IMR-90 (cell line): ENCODE measurements around the gene GGT6. TPM values are rescaled to one million over a fixed set of nuclear protein-coding genes. Genes with fewer than 3 reads are reported as not detected.

ENCODE experiments used
- ATAC-seq: fragments of 200-7000 bp; cut with Tn5 transposase; 2 replicates; pipeline ENCODE4 v1.9.1; 2020; ENCODE audit warnings: low read depth, mild to moderate bottlenecking, moderate library complexity
- BruUV-seq: library from RNA; stranded (reverse); fragments of 400-500 nt; replicated peaks from 2 replicates; lab custom pipeline; 2021; lab: Mats Ljungman, UMichigan
- CTCF ChIA-PET: fragments of 300-600 bp; formaldehyde crosslinking; extraction: SDS; loops from one replicate; lab custom pipeline; 2021; ENCODE audit warnings: antibody characterized with exemption; lab: Yijun Ruan, JAX
- POLR2A ChIA-PET: fragments of 300-600 bp; sonication (Branson Sonifier 250); formaldehyde crosslinking; loops from one replicate; lab custom pipeline; 2022; ENCODE audit warnings: antibody characterized with exemption; ENCODE audit not compliant: unreplicated experiment; lab: Charles Lee
- DNase-seq: peaks from one replicate; pipeline ENCODE4 v3.0.0; 2013
- H2AFZ ChIP-seq: replicated peaks from 2 replicates; pipeline ENCODE3; 2013; ENCODE audit warnings: low read length, mild to moderate bottlenecking; ENCODE audit not compliant: poor library complexity
- H2AK5ac ChIP-seq: 2 replicates; pipeline ENCODE4 v1.6.1; 2013; ENCODE audit warnings: low read depth, low read length, inconsistent platforms
- H2AK9ac ChIP-seq: replicated peaks from 2 replicates; pipeline ENCODE3; 2013; ENCODE audit warnings: mild to moderate bottlenecking, low read depth, low read length, moderate library complexity; ENCODE audit not compliant: poor library complexity
- H2BK120ac ChIP-seq: 2 replicates; pipeline ENCODE4 v1.6.1; 2013; ENCODE audit warnings: low read depth, low read length, inconsistent platforms
- H2BK15ac ChIP-seq: 3 replicates; pipeline ENCODE4 v1.6.1; 2013; ENCODE audit warnings: low read depth, low read length, inconsistent platforms
- H2BK20ac ChIP-seq: 2 replicates; pipeline ENCODE4 v1.6.1; 2013; ENCODE audit warnings: low read depth, mild to moderate bottlenecking, inconsistent platforms, low read length, moderate library complexity
- H2BK5ac ChIP-seq: 2 replicates; pipeline ENCODE4 v1.6.1; 2013; ENCODE audit warnings: mild to moderate bottlenecking, low read depth, low read length, inconsistent platforms; ENCODE audit not compliant: poor library complexity, severe bottlenecking
- H3K14ac ChIP-seq: replicated peaks from 2 replicates; pipeline ENCODE4 v1.6.1; 2013; ENCODE audit warnings: low read depth, low read length, inconsistent platforms
- H3K18ac ChIP-seq: 2 replicates; pipeline ENCODE4 v1.6.1; 2013; ENCODE audit warnings: low read depth, low read length, control low read depth
- H3K23ac ChIP-seq: 2 replicates; pipeline ENCODE4 v1.6.1; 2013; ENCODE audit warnings: low read depth, low read length, inconsistent platforms
- H3K27ac ChIP-seq: 2 replicates; pipeline ENCODE4 v1.5.1; 2013; ENCODE audit warnings: mild to moderate bottlenecking, control low read depth, low read length; ENCODE audit not compliant: insufficient read depth
- H3K27me3 ChIP-seq: 2 replicates; pipeline ENCODE4 v1.6.1; 2013; ENCODE audit warnings: low read length; ENCODE audit not compliant: control insufficient read depth, insufficient read depth
- H3K36me3 ChIP-seq: 2 replicates; pipeline ENCODE4 v1.6.1; 2013; ENCODE audit warnings: low read length, mixed read lengths; ENCODE audit not compliant: control insufficient read depth, insufficient read depth
- H3K4ac ChIP-seq: 2 replicates; pipeline ENCODE4 v1.6.1; 2013; ENCODE audit warnings: low read depth, low read length, inconsistent platforms
- H3K4me1 ChIP-seq: 2 replicates; pipeline ENCODE4 v1.6.1; 2013; ENCODE audit warnings: low read length, mixed read lengths; ENCODE audit not compliant: control insufficient read depth, insufficient read depth
- H3K4me2 ChIP-seq: 2 replicates; pipeline ENCODE4 v1.6.1; 2013; ENCODE audit warnings: low read depth, mild to moderate bottlenecking, control low read depth, low read length, moderate library complexity
- H3K4me3 ChIP-seq: 2 replicates; pipeline ENCODE4 v1.5.1; 2013; ENCODE audit warnings: low read depth, mild to moderate bottlenecking, control low read depth, low read length, moderate library complexity; ENCODE audit not compliant: insufficient read depth
- H3K56ac ChIP-seq: 2 replicates; pipeline ENCODE4 v1.6.1; 2013; ENCODE audit warnings: low read length, inconsistent platforms; ENCODE audit not compliant: insufficient read depth; ENCODE audit errors: extremely low read depth
- H3K79me1 ChIP-seq, 2 experiments: 2 replicates each; pipeline ENCODE4 v1.6.1; 2013; ENCODE audit warnings: low read length in 2 of 2, inconsistent platforms in 1 of 2, low read depth in 1 of 2
- H3K9ac ChIP-seq: 2 replicates; pipeline ENCODE4 v1.6.1; 2013; ENCODE audit warnings: low read depth, low read length, control low read depth
- H3K9me1 ChIP-seq: 2 replicates; pipeline ENCODE4 v1.6.1; 2013; ENCODE audit warnings: low read length, inconsistent platforms; ENCODE audit not compliant: insufficient read depth
- H3K9me3 ChIP-seq: 2 replicates; pipeline ENCODE4 v1.6.1; 2013; ENCODE audit warnings: low read length; ENCODE audit not compliant: control insufficient read depth, insufficient read depth
- H4K20me1 ChIP-seq: 2 replicates; pipeline ENCODE4 v1.6.1; 2013; ENCODE audit warnings: low read length, inconsistent platforms; ENCODE audit not compliant: insufficient read depth
- H4K5ac ChIP-seq: 2 replicates; pipeline ENCODE4 v1.6.1; 2013; ENCODE audit warnings: mild to moderate bottlenecking, low read depth, low read length, control low read depth
- H4K8ac ChIP-seq, 2 experiments: 2 replicates each; pipeline ENCODE4 v1.6.1; 2013; ENCODE audit warnings: low read depth in 2 of 2, low read length in 2 of 2, control low read depth in 1 of 2, inconsistent platforms in 1 of 2
- H4K91ac ChIP-seq: 2 replicates; pipeline ENCODE4 v1.6.1; 2013; ENCODE audit warnings: low read depth, low read length, inconsistent platforms; ENCODE audit not compliant: insufficient read depth
- CEBPB ChIP-seq: IDR thresholded peaks from 2 replicates; pipeline ENCODE4 v1.6.1; 2012; ENCODE audit warnings: low read depth, low read length, improper control_type of control experiment
- MAFK ChIP-seq: IDR thresholded peaks from 2 replicates; pipeline ENCODE4 v1.6.1; 2012; ENCODE audit warnings: low read depth, low read length, improper control_type of control experiment
- MAZ ChIP-seq: IDR thresholded peaks from 2 replicates; pipeline ENCODE4 v1.6.1; 2012; ENCODE audit warnings: low read depth, mild to moderate bottlenecking, low read length, improper control_type of control experiment, moderate library complexity, borderline replicate concordance
- POLR2A ChIP-seq: IDR thresholded peaks from 2 replicates; pipeline ENCODE4 v1.6.1; 2012; ENCODE audit warnings: mild to moderate bottlenecking, low read depth, low read length
- WGBS, 2 experiments: methylation state at CpG; one replicate each; pipeline versions ENCODE4 v1.1.5 to v1.1.7; 2013; ENCODE audit warnings: missing lambda C conversion rate in 2 of 2; ENCODE audit not compliant: insufficient read length in 1 of 2; ENCODE audit errors: extremely low coverage in 2 of 2; 5-methylcytosine and 5-hydroxymethylcytosine counted together
- dilution Hi-C: fragments of 300-500 bp; cut with HindIII; formaldehyde crosslinking; loops from one replicate; pipeline ENCODE4 v1.14.3; 2018; ENCODE audit warnings: low sequenced_read_pairs; ENCODE audit not compliant: unreplicated experiment
- in situ Hi-C: fragments of 300-500 bp; cut with MboI; formaldehyde crosslinking; loops from 3 replicates; pipeline ENCODE4 v1.14.3; 2019; ENCODE audit warnings: low sequenced_read_pairs, inconsistent platforms, mixed read lengths
- intact Hi-C: fragments of 100-400 bp; cut with micrococcal nuclease; formaldehyde crosslinking; loops from 2 replicates; pipeline ENCODE4 v1.10.0; 2022
- polyA plus RNA-seq, 3 experiments: library from polyadenylated mRNA; depleted of rRNA; stranded (reverse); fragments of >200 nt; gene quantifications; 2 replicates each; pipeline ENCODE4 v1.2.3, GENCODE V29; 2012; ENCODE audit warnings: low replicate concordance in 1 of 3
- total RNA-seq: library from RNA; depleted of rRNA; stranded (reverse); fragments of >200 nt; gene quantifications from 2 replicates; pipeline ENCODE4 v1.2.3, GENCODE V29; 2012
- TF ChIP-seq, protein P1 (sequence below): conservative IDR thresholded peaks from 2 replicates; pipeline ENCODE4 v1.5.1; 2012; ENCODE audit warnings: mild to moderate bottlenecking, low read depth, low read length, improper control_type of control experiment

GGT6 gene
- total and polyA plus RNA-seq, 2 of the 4 experiments (the other 2 are of a cell fraction) = not detected

DNA sequence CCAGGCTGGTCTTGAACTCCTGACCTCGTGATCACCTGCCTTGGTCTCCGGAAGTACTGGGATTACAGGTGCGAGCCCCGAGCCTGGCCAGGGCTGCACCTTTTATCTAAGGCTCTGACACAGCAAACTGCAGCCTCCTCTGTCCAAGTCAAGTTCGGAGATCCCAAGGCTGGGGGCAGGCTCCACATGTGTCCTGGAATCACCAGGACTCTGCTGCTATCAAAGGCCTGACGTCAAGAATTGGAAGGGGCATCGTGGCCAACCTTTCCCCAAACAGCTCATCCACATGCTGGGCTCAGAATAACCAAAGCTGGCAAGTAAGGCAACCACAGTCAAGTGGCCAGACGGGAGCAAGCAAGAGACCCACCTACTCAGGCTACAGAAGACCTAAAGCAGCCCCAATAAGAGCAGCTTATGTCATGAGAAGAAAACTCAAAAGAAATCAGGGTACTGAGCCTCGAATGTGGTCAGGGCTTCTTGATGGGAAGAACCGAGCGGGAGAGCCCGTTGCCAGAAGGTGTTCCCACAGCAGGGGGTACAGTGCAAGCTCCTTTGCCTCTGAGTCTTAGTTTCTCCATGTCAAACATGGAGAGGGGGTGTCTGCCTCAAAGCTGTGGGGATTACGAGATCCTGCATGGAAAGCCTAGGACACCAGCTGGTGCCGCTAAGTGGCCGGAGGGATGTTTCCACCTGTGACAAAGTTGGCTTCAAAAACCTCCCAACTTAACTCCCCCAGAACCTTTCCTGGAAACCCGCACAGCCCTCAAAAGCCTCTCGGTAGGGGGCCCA is 13.1 kb downstream of the GGT6 start:
- no peak overlapping the region for H3K56ac ChIP-seq
- no peak overlapping the region for H3K4me3 ChIP-seq
- H3K9me3 ChIP-seq = no peaks in the 10 kb centered on the region
- dilution Hi-C loops = no loop called here
- peaks cover 80% of the 10 kb centered on the region for H3K36me3 ChIP-seq
- H3K23ac ChIP-seq = no peak overlapping the region
- peaks cover 3% of the 10 kb centered on the region; the same call in 1 of the 2 replicates for H3K9me1 ChIP-seq
- no peak overlapping the region for H3K18ac ChIP-seq
- H3K4me1 ChIP-seq = peaks cover 2% of the 10 kb centered on the region; the same call in 1 of the 2 replicates
- H2BK15ac ChIP-seq = no peak overlapping the region
- H2AK5ac ChIP-seq = no peak overlapping the region
- H3K4ac ChIP-seq = no peak overlapping the region
- H3K27ac ChIP-seq = no peak overlapping the region
- H4K5ac ChIP-seq = no peak overlapping the region
- peaks cover 3% of the 10 kb centered on the region; the same call in 1 of the 2 replicates for H4K20me1 ChIP-seq
- peaks cover 0 to 12% of the 10 kb centered on the region in 2 experiments; a peak in 2 of 4 replicates for H3K79me1 ChIP-seq
- H2BK120ac ChIP-seq = no peak overlapping the region
- ChIA-PET POLR2A (no interaction called here), CTCF (interaction anchor here (0.6 kb wide), 1 partner anchor 124 kb away, joined by 4 read pairs; no protein-coding TSS in a partner anchor)
- no peak overlapping the region for H2AK9ac ChIP-seq
- WGBS, 2 experiments = no CpG with 5 or more reads among the region's 17 CpGs
- no TSS peak for BruUV-seq
- no peaks in the 10 kb centered on the region for H3K27me3 ChIP-seq
- H4K91ac ChIP-seq = no peak overlapping the region
- H2BK20ac ChIP-seq = no peak overlapping the region
- DNase-seq (no peak), ATAC-seq (no peak)
- no peak overlapping the region for H3K9ac ChIP-seq
- intact Hi-C loops = no loop called here
- no peak overlapping the region for H2AFZ ChIP-seq
- H4K8ac ChIP-seq = no peak overlapping the region
- H3K4me2 ChIP-seq = no peak overlapping the region
- TF ChIP-seq MAFK (no peak), POLR2A (no peak), CEBPB (no peak), MAZ (no peak)
- TF ChIP-seq, protein P1, sequence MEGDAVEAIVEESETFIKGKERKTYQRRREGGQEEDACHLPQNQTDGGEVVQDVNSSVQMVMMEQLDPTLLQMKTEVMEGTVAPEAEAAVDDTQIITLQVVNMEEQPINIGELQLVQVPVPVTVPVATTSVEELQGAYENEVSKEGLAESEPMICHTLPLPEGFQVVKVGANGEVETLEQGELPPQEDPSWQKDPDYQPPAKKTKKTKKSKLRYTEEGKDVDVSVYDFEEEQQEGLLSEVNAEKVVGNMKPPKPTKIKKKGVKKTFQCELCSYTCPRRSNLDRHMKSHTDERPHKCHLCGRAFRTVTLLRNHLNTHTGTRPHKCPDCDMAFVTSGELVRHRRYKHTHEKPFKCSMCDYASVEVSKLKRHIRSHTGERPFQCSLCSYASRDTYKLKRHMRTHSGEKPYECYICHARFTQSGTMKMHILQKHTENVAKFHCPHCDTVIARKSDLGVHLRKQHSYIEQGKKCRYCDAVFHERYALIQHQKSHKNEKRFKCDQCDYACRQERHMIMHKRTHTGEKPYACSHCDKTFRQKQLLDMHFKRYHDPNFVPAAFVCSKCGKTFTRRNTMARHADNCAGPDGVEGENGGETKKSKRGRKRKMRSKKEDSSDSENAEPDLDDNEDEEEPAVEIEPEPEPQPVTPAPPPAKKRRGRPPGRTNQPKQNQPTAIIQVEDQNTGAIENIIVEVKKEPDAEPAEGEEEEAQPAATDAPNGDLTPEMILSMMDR = no peak
- no peak overlapping the region for H2BK5ac ChIP-seq
- in situ Hi-C loops = no loop called here
- no peak overlapping the region for H3K14ac ChIP-seq
